Ascending aorta (tissue), 2 donors: ENCODE data around the gene LRP1B. TPM values are rescaled to one million over a fixed set of nuclear protein-coding genes. Genes with fewer than 3 reads are reported as not detected.
A peak's percentile ranks its signal among the peaks of the same experiment; 100 is the strongest.

Source experiments
- DNase-seq, 2 donors: peaks; one replicate each; pipeline ENCODE4 v3.0.0-alpha.2; 2019; ENCODE audit warnings: low spot score in 2 of 2
- H3K27ac ChIP-seq, 2 donors: fragments of 200-600 bp; sonication (generic); one replicate each; pipeline ENCODE4 v1.5.1; 2016 to 2017; ENCODE audit warnings: mild to moderate bottlenecking in 1 of 2
- H3K27me3 ChIP-seq: fragments of 200-600 bp; sonication (generic); one replicate; pipeline ENCODE4 v1.5.1; 2017
- H3K36me3 ChIP-seq, 2 donors: fragments of 200-600 bp; sonication (generic); one replicate each; pipeline ENCODE4 v1.5.1; 2016
- H3K4me1 ChIP-seq, 2 donors: fragments of 200-600 bp; sonication (generic); one replicate each; pipeline ENCODE4 v1.5.1; 2016 to 2017; ENCODE audit warnings: mild to moderate bottlenecking in 1 of 2
- H3K4me3 ChIP-seq, 2 donors: fragments of 200-600 bp; sonication (generic); one replicate each; pipeline ENCODE4 v1.5.1; 2016 to 2017; ENCODE audit warnings: mild to moderate bottlenecking in 1 of 2
- H3K9me3 ChIP-seq, 2 donors: fragments of 200-600 bp; sonication (generic); one replicate each; pipeline ENCODE4 v1.5.1; 2016
- CTCF ChIP-seq, 3 experiments: fragments of 200-600 bp in 2 of 3; fragments of 450-650 bp in 1 of 3; sonication (generic) in 2 of 3; IDR thresholded peaks; one replicate each; pipeline ENCODE4 v1.5.1; 2016 to 2019; ENCODE audit warnings: antibody characterized with exemption in 3 of 3, mild to moderate bottlenecking in 1 of 3, moderate library complexity in 1 of 3
- intact Hi-C: fragments of 100-400 bp; cut with DNase I; formaldehyde crosslinking; loops from one replicate; pipeline ENCODE4 v1.15.1; 2023
- total RNA-seq: library from RNA; depleted of rRNA; stranded (reverse); fragments of >200 nt; gene quantifications from one replicate; pipeline ENCODE4 v1.1.0, GENCODE V29; 2016

The LRP1B gene
- total RNA-seq, 1 donor from 2014 or later, result not detected

GRCh38 chr2:140465301-140465700 lies 1665.5 kb downstream of the LRP1B start:
- TF ChIP-seq CTCF (IDR thresholded peaks at IDR 0.05), result no peak
- DNase-seq, result no peak

GRCh38 chr2:140462990-140463389 lies 1667.8 kb downstream of the LRP1B start:
- intact Hi-C loops, result no loop called here
- no peak for DNase-seq

More at GRCh38 chr2:140465301-140465700, 1665.5 kb downstream of the LRP1B start:
- Histone ChIP-seq H3K27me3 (no peaks in the 10 kb centered on the region), H3K4me3 (no peak overlapping the region), H3K9me3 (no peaks in the 10 kb centered on the region), H3K4me1 (no peaks in the 10 kb centered on the region), H3K36me3 (no peaks in the 10 kb centered on the region), H3K27ac (no peak overlapping the region)
- intact Hi-C loops, result no loop called here

GRCh38 chr2:140457483-140457882 lies 1673.3 kb downstream of the LRP1B start:
- Histone ChIP-seq H3K9me3 (no peaks in the 10 kb centered on the region), H3K4me3 (no peak overlapping the region), H3K4me1 (no peaks in the 10 kb centered on the region), H3K36me3 (no peaks in the 10 kb centered on the region), H3K27ac (no peak overlapping the region), H3K27me3 (no peaks in the 10 kb centered on the region)
- DNase-seq, result no peak
- intact Hi-C loops, result loop anchor here (10.0 kb wide), 1 partner anchor 273 kb away; no protein-coding TSS in a partner anchor
- no peak for TF ChIP-seq CTCF (IDR thresholded peaks at IDR 0.05)

More at GRCh38 chr2:140462990-140463389, 1667.8 kb downstream of the LRP1B start:
- Histone ChIP-seq H3K4me3 (no peak overlapping the region), H3K27me3 (no peaks in the 10 kb centered on the region), H3K27ac (no peak overlapping the region), H3K9me3 (no peaks in the 10 kb centered on the region), H3K4me1 (no peaks in the 10 kb centered on the region), H3K36me3 (no peaks in the 10 kb centered on the region)
- no peak for TF ChIP-seq CTCF (IDR thresholded peaks at IDR 0.05)

- no peaks in the 10 kb centered on the region for H3K36me3 ChIP-seq
- no peaks in the 10 kb centered on the region for H3K9me3 ChIP-seq
- H3K4me1 ChIP-seq, result no peaks in the 10 kb centered on the region
- H3K27ac ChIP-seq, result peak overlapping the region; percentile 21 to 59
- DNase-seq, result no peak
- no peak for TF ChIP-seq CTCF (IDR thresholded peaks at IDR 0.05)
- no peak overlapping the region for H3K4me3 ChIP-seq
- no peaks in the 10 kb centered on the region for H3K27me3 ChIP-seq
- intact Hi-C loops, result loop anchor here (10.0 kb wide), 1 partner anchor 271 kb away; no protein-coding TSS in a partner anchor
Observed at GRCh38 chr2:140455315-140455714, 1675.5 kb downstream of the LRP1B start.

GRCh38 chr2:140454717-140455116 lies 1676.1 kb downstream of the LRP1B start:
- DNase-seq, result no peak
- H3K9me3 ChIP-seq, result no peaks in the 10 kb centered on the region
- intact Hi-C loops, result loop anchor here (10.0 kb wide), 1 partner anchor 270 kb away; no protein-coding TSS in a partner anchor
- H3K27ac ChIP-seq, result peak overlapping the region in 1 of 2 donors; percentile 49
- H3K27me3 ChIP-seq, result no peaks in the 10 kb centered on the region
- no peak overlapping the region for H3K4me3 ChIP-seq
- H3K4me1 ChIP-seq, result no peaks in the 10 kb centered on the region
- H3K36me3 ChIP-seq, result no peaks in the 10 kb centered on the region
- TF ChIP-seq CTCF (IDR thresholded peaks at IDR 0.05), result no peak

GRCh38 chr2:140451324-140451723 lies 1679.5 kb downstream of the LRP1B start:
- intact Hi-C loops, result loop anchor here (10.0 kb wide), 1 partner anchor 267 kb away; no protein-coding TSS in a partner anchor
- Histone ChIP-seq H3K4me3 (no peak overlapping the region), H3K4me1 (no peaks in the 10 kb centered on the region), H3K27me3 (no peaks in the 10 kb centered on the region), H3K9me3 (no peaks in the 10 kb centered on the region), H3K36me3 (no peaks in the 10 kb centered on the region), H3K27ac (no peak overlapping the region)
- no peak for DNase-seq
- no peak for TF ChIP-seq CTCF (IDR thresholded peaks at IDR 0.05)
